ENCODE results near the gene TEAD4. TPM values are rescaled to one million over a fixed set of nuclear protein-coding genes. Genes with fewer than 3 reads are reported as not detected.
A peak's percentile ranks its signal among the peaks of the same experiment; 100 is the strongest.

The TEAD4 gene
- total and polyA plus RNA-seq, 2 donors = 1.6 to 15.1 TPM

DNA sequence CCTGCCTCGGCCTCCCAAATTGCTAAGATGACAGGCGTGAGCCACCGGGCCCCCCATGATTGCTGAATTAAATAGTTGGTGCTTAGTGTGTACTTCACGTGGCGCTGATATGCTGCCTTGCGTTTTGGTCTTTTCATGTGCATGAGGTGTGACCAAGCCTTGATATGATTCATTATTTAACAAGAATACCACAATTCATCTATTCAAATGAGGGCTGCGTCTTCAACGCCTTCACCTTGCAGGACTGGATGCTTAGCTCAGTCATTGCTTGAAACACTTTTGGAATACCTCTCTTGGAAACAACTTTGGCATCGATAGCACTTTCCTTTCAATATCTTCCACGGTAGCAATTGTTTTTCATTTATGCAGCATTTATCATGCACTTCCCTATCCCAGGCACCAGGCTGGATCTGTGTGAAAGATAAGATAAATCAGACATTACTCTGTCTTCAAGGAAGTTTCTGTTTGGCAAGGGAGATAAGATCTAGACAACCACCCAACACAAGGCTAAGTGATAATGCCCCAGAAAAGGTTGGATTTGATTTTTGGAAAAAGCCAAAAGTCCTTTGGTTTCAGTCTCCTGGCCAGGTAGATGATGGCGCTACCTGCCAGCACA, 1.3 kb upstream of the TEAD4 start:
- H3K36me3 ChIP-seq (ENCODE audit: control insufficient read depth in 2 of 2, insufficient read depth in 2 of 2, low read length in 1 of 2) = no peaks in the 10 kb centered on the region
- no peak for DNase-seq (ENCODE audit: low read depth in 6 of 9, low spot score in 9 of 9)
- H3K4me3 ChIP-seq (ENCODE audit: low read length in 2 of 2) = no peak overlapping the region
- WGBS = 71% methylated on average over 11 of the region's 11 CpGs
- H3K27me3 ChIP-seq (ENCODE audit: control insufficient read depth in 2 of 2, insufficient read depth in 1 of 2, low read length in 1 of 2) = peaks cover 52 to 65% of the 10 kb centered on the region in 2 donors
- H3K9me3 ChIP-seq (ENCODE audit: control insufficient read depth in 2 of 2, insufficient read depth in 1 of 2, low read length in 1 of 2) = no peaks in the 10 kb centered on the region
- H3K4me1 ChIP-seq (ENCODE audit: control insufficient read depth in 2 of 2, insufficient read depth in 2 of 2, low read length in 2 of 2) = peaks cover 0 to 5% of the 10 kb centered on the region in 2 donors
- H3K27ac ChIP-seq (ENCODE audit: low read depth in 1 of 2, low read length in 1 of 2) = no peak overlapping the region

DNA sequence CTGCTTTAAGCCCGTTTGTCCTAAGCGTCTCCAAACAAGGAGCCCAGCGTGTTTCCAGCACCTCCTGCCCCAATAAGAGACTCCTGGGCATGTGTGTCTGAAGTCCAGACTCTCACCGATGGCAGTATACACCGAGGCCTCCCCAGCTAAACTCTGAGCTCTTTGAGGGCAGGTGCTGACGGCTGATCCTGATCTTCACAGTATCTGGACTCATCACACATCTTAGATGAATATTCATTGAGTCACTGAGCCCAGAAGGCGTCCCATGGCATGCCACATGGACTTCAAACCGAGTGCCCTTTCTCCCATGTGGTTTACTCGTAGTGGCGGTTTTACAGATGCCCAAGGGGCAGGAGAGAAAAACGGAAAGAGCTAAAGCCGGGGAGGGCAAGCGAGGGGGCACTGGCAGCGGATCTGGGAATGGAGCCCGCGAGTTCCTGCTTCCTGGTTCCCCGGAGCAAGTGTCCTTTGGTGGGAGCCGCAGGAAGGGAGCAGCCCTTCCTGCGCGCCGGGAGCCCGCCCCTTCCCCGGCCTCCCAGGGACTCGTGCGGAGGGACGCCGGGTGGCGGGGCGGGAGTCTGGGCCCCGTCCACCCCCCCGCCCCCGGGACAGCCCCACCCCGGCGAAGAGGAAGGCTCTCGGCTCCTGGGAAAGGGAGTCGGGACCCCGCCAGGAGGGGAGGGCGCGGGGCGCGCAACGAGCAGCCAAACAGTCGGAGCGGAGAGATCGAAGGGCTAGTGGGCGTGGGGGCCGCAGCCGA, 585 bp upstream of the TEAD4 start:
- Histone ChIP-seq H3K36me3 (ENCODE audit: control insufficient read depth in 2 of 2, insufficient read depth in 2 of 2, low read length in 1 of 2) (no peaks in the 10 kb centered on the region), H3K4me1 (ENCODE audit: control insufficient read depth in 2 of 2, insufficient read depth in 2 of 2, low read length in 2 of 2) (peaks cover 0 to 5% of the 10 kb centered on the region in 2 donors), H3K27ac (ENCODE audit: low read depth in 1 of 2, low read length in 1 of 2) (peak overlapping the region in 1 of 2 donors; percentile 60), H3K27me3 (ENCODE audit: control insufficient read depth in 2 of 2, insufficient read depth in 1 of 2, low read length in 1 of 2) (peaks cover 55 to 72% of the 10 kb centered on the region in 2 donors), H3K4me3 (ENCODE audit: low read length in 2 of 2) (peak overlapping the region in 1 of 2 donors; percentile 49), H3K9me3 (ENCODE audit: control insufficient read depth in 2 of 2, insufficient read depth in 1 of 2, low read length in 1 of 2) (no peaks in the 10 kb centered on the region)
- 3% methylated on average over 48 of the region's 48 CpGs for WGBS
- no peak for DNase-seq (ENCODE audit: low read depth in 6 of 9, low spot score in 9 of 9)

- 2% methylated on average over 104 of the region's 104 CpGs for WGBS
- Histone ChIP-seq H3K36me3 (ENCODE audit: control insufficient read depth in 2 of 2, insufficient read depth in 2 of 2, low read length in 1 of 2) (no peaks in the 10 kb centered on the region), H3K4me1 (ENCODE audit: control insufficient read depth in 2 of 2, insufficient read depth in 2 of 2, low read length in 2 of 2) (peaks cover 0 to 5% of the 10 kb centered on the region in 2 donors), H3K9me3 (ENCODE audit: control insufficient read depth in 2 of 2, insufficient read depth in 1 of 2, low read length in 1 of 2) (no peaks in the 10 kb centered on the region), H3K27me3 (ENCODE audit: control insufficient read depth in 2 of 2, insufficient read depth in 1 of 2, low read length in 1 of 2) (peaks cover 57 to 82% of the 10 kb centered on the region in 2 donors), H3K4me3 (ENCODE audit: low read length in 2 of 2) (peak overlapping the region in 1 of 2 donors; percentile 49), H3K27ac (ENCODE audit: low read depth in 1 of 2, low read length in 1 of 2) (peak overlapping the region in 1 of 2 donors; percentile 60)
- no peak for DNase-seq (ENCODE audit: low read depth in 6 of 9, low spot score in 9 of 9)
Measured at GRCh38 chr12:2959505-2960389, 550 bp downstream of the TEAD4 start.

DNA sequence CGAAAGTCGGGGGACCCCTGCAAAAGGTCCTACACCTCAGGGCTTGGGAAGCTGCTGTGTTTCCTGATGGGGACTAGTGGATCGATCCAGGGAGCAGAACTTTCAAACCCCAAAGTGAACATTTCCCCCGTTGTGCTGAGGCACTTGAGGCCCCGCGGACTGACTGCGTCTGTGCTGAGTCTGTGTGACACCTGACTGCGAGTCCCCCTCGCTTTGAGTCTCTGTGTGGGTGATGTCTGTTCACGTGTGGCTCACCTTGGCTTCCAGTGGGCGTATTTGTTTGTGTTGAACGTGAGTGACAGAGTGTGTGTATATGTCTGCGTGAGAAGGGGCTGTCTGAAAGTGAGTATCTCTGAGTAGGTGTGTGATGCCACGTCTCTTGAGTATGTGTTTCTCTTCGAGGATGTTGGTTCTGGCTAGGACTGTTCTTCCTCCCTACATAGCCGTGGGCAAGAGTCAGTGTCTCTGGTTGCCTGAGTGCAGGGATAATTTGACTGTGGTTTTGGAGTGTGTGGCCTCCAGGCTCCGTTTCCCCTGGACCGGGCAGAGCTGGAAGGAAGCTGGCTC, 1.3 kb downstream of the TEAD4 start:
- no peaks in the 10 kb centered on the region for H3K36me3 ChIP-seq (ENCODE audit: control insufficient read depth in 2 of 2, insufficient read depth in 2 of 2, low read length in 1 of 2)
- no peaks in the 10 kb centered on the region for H3K9me3 ChIP-seq (ENCODE audit: control insufficient read depth in 2 of 2, insufficient read depth in 1 of 2, low read length in 1 of 2)
- H3K4me3 ChIP-seq (ENCODE audit: low read length in 2 of 2) = no peak overlapping the region
- 13% methylated on average over 18 of the region's 18 CpGs for WGBS
- peaks cover 57 to 85% of the 10 kb centered on the region in 2 donors for H3K27me3 ChIP-seq (ENCODE audit: control insufficient read depth in 2 of 2, insufficient read depth in 1 of 2, low read length in 1 of 2)
- peaks cover 0 to 5% of the 10 kb centered on the region in 2 donors for H3K4me1 ChIP-seq (ENCODE audit: control insufficient read depth in 2 of 2, insufficient read depth in 2 of 2, low read length in 2 of 2)
- H3K27ac ChIP-seq (ENCODE audit: low read depth in 1 of 2, low read length in 1 of 2) = no peak overlapping the region
- no peak for DNase-seq (ENCODE audit: low read depth in 6 of 9, low spot score in 9 of 9)

DNA sequence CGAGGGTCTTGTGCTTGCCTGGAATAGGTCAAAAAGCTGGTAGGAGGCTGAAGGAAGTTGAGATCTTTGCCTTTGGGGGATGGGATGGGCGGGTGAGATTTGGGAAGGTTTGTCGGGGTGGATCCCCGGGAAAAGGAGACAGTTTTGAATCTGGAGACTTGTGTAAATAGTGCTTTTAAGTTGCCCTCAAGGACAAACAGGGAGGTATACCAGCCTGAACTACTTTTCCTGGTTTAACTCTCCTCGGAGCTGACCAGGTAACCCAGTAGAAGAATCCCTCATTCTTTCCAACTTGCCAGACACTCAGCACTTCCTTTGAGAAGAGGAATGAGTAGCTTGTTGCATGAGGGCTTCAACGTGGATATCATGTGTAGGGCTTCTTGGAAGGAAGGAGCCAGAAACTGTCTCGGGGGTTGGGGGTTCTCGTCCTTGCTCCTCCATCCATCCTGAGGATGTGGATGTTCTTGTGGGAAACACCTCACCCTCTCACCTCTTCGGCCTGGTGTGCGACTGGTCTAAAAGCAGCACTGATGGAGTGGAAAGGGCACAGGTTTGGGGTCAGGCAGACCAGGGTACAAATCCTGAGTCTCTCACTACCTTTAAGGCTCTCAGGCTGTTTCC, 1.9 kb downstream of the TEAD4 start:
- Histone ChIP-seq H3K4me1 (ENCODE audit: control insufficient read depth in 2 of 2, insufficient read depth in 2 of 2, low read length in 2 of 2) (peaks cover 0 to 5% of the 10 kb centered on the region in 2 donors), H3K27ac (ENCODE audit: low read depth in 1 of 2, low read length in 1 of 2) (no peak overlapping the region), H3K9me3 (ENCODE audit: control insufficient read depth in 2 of 2, insufficient read depth in 1 of 2, low read length in 1 of 2) (no peaks in the 10 kb centered on the region), H3K27me3 (ENCODE audit: control insufficient read depth in 2 of 2, insufficient read depth in 1 of 2, low read length in 1 of 2) (peaks cover 57 to 82% of the 10 kb centered on the region in 2 donors), H3K36me3 (ENCODE audit: control insufficient read depth in 2 of 2, insufficient read depth in 2 of 2, low read length in 1 of 2) (no peaks in the 10 kb centered on the region), H3K4me3 (ENCODE audit: low read length in 2 of 2) (no peak overlapping the region)
- 52% methylated on average over 10 of the region's 10 CpGs for WGBS
- DNase-seq (ENCODE audit: low read depth in 6 of 9, low spot score in 9 of 9) = no peak

DNA sequence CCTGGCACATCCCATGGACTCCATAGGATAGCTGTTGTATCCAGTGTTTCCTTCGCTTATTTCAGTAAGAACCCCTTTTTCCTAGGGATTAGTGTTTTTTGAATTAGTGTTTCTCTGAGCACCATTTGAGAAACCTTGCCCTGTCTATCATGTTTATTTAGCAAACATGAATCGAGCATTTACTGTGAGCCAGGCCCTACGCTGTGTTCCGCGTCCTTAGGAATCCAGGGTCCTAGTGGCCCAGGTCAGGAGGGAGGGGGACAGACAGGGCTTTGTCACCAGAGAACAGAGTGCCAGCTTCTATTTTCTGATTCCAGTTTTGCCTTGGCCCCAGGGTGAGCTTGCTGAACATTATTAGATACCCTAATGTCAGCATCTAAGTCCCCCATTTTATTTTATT, 2.5 kb downstream of the TEAD4 start:
- no peaks in the 10 kb centered on the region for H3K36me3 ChIP-seq (ENCODE audit: control insufficient read depth in 2 of 2, insufficient read depth in 2 of 2, low read length in 1 of 2)
- no peaks in the 10 kb centered on the region for H3K9me3 ChIP-seq (ENCODE audit: control insufficient read depth in 2 of 2, insufficient read depth in 1 of 2, low read length in 1 of 2)
- H3K27ac ChIP-seq (ENCODE audit: low read depth in 1 of 2, low read length in 1 of 2) = no peak overlapping the region
- H3K4me1 ChIP-seq (ENCODE audit: control insufficient read depth in 2 of 2, insufficient read depth in 2 of 2, low read length in 2 of 2) = peaks cover 0 to 5% of the 10 kb centered on the region in 2 donors
- H3K4me3 ChIP-seq (ENCODE audit: low read length in 2 of 2) = no peak overlapping the region
- DNase-seq (ENCODE audit: low read depth in 6 of 9, low spot score in 9 of 9) = no peak
- 82% methylated on average over 5 of the region's 5 CpGs for WGBS
- H3K27me3 ChIP-seq (ENCODE audit: control insufficient read depth in 2 of 2, insufficient read depth in 1 of 2, low read length in 1 of 2) = peaks cover 56 to 78% of the 10 kb centered on the region in 2 donors

GRCh38 chr12:2963154-2963759, 4.1 kb downstream of the TEAD4 start:
- no peak for DNase-seq (ENCODE audit: low read depth in 6 of 9, low spot score in 9 of 9)
- H3K27me3 ChIP-seq (ENCODE audit: control insufficient read depth in 2 of 2, insufficient read depth in 1 of 2, low read length in 1 of 2) = peaks cover 42 to 63% of the 10 kb centered on the region in 2 donors
- no peaks in the 10 kb centered on the region for H3K9me3 ChIP-seq (ENCODE audit: control insufficient read depth in 2 of 2, insufficient read depth in 1 of 2, low read length in 1 of 2)
- no peak overlapping the region for H3K27ac ChIP-seq (ENCODE audit: low read depth in 1 of 2, low read length in 1 of 2)
- H3K4me1 ChIP-seq (ENCODE audit: control insufficient read depth in 2 of 2, insufficient read depth in 2 of 2, low read length in 2 of 2) = peaks cover 0 to 5% of the 10 kb centered on the region in 2 donors
- H3K36me3 ChIP-seq (ENCODE audit: control insufficient read depth in 2 of 2, insufficient read depth in 2 of 2, low read length in 1 of 2) = no peaks in the 10 kb centered on the region
- WGBS = 64% methylated on average over 9 of the region's 9 CpGs
- no peak overlapping the region for H3K4me3 ChIP-seq (ENCODE audit: low read length in 2 of 2)

- Histone ChIP-seq H3K27ac (ENCODE audit: low read depth in 1 of 2, low read length in 1 of 2) (no peak overlapping the region), H3K4me3 (ENCODE audit: low read length in 2 of 2) (no peak overlapping the region), H3K36me3 (ENCODE audit: control insufficient read depth in 2 of 2, insufficient read depth in 2 of 2, low read length in 1 of 2) (no peaks in the 10 kb centered on the region), H3K9me3 (ENCODE audit: control insufficient read depth in 2 of 2, insufficient read depth in 1 of 2, low read length in 1 of 2) (no peaks in the 10 kb centered on the region), H3K4me1 (ENCODE audit: control insufficient read depth in 2 of 2, insufficient read depth in 2 of 2, low read length in 2 of 2) (peaks cover 0 to 5% of the 10 kb centered on the region in 2 donors), H3K27me3 (ENCODE audit: control insufficient read depth in 2 of 2, insufficient read depth in 1 of 2, low read length in 1 of 2) (peaks cover 36 to 57% of the 10 kb centered on the region in 2 donors)
- no peak for DNase-seq (ENCODE audit: low read depth in 6 of 9, low spot score in 9 of 9)
- WGBS = 52% methylated on average over 15 of the region's 15 CpGs
Measured at GRCh38 chr12:2963760-2964292, 4.6 kb downstream of the TEAD4 start.

All from thymus (tissue), 11 donors.